ENCODE results near the gene ZMYND8.
A peak's percentile ranks its signal among the peaks of the same experiment; 100 is the strongest.
"Not testable (repeated sequence)": the region's sequence is repeated elsewhere in the genome, so short reads cannot be mapped to it uniquely, and the experiment has no call there.

Gene ZMYND8

DNA sequence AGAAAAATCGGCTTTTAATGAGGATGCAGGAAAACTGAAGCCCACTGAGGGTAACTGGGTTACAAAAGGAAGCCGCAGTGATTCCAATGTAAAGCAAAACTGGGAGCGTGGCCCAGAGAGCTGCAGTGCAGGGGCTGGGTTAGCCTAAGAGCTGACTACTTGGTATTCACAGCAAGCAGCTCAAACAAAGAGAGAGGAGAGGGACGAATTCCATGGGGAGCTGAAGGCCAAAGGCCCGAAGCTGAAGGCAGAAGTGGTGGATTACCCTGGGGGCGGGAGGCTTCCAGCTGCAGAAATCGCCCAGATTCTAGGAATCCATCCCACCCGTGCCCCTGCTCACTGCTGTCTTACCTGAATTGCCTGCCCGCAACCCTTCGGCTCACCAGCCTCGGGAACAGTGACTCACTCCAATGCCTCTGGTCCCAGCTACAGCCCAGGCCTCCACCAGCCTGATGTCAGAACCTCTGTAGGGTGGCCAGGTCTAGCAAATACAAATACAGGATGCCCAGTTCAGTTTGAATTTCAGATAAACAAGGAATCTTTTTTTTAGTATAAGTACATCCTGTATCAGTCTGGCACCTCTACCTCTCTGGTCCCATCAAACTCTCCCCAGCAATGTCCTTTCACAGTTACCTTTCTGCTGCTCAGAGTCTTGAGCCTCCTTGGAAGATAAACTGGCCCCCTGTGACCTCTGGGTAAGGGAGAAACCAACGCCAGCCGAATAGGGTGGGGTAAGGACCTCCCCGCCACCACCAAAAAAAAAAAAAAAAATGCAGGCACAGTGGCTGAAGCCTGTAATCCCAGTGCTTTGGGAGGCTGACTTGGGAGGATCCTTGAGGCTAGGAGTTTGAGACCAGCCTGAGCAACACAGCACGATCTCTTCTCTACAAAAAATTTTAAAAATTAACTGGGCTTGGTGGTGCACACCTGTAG is 14.6 kb upstream of the ZMYND8 start:
- DNase-seq, result peak in 2 of 51 donors; percentile 13 to 28

DNA sequence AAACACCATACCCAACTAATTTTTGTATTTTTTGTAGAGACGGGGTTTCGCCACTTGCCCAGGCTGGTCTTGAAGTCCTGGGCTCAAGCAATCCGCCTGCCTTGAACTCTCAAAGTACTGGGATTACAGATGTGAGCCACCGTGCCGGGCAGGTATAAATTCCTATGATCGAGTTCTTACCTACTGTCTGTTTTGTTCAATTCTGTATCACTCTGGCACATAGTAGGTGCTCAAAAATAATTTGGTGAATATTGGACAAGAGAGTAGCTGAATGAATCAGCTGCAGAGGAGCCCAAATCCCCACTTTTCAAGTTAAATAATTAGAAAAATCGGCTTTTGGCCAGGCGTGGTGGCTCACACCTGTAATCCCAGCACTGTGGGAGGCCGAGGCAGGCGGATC is 13.7 kb upstream of the ZMYND8 start:
- DNase-seq, result no peak

DNA sequence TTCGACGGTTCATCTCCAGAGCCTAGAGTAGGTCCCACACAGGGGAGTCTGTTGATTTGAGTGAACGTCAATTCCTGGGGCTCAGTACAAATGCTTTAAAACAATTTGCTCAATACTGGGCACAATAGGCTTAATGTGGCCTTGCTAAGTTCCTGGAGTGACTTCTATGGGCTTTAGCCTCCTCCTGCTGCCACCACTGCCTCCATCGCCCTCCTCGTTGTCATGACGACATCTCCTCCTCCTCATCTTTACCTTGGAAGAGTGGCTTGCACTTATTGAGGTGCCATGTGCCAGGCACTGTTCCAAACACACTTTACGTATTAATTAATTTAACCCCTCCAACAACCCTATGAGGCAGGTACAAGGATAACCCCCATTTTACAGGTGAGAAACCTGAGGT is 11.8 kb upstream of the ZMYND8 start:
- DNase-seq, result no peak

DNA sequence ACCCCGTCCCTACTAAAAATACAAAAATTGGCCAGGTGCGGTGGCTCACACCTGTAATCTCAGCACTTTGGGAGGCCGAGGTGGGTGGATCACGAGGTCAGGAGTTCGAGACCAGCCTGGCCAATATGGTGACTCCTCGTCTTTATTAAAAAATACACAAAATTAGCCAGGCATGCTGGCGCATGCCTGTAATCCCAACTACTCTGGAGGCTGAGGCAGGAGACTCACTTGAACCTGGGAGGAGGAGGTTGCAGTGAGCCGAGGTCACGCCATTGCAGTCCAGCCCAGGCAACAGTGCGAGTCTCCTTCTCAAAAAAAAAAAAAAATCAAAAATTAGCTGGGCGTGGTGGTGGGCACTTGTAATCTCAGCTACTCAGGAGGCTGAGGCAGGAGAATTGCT is 9.8 kb upstream of the ZMYND8 start:
- not testable (repeated sequence) for DNase-seq

DNA sequence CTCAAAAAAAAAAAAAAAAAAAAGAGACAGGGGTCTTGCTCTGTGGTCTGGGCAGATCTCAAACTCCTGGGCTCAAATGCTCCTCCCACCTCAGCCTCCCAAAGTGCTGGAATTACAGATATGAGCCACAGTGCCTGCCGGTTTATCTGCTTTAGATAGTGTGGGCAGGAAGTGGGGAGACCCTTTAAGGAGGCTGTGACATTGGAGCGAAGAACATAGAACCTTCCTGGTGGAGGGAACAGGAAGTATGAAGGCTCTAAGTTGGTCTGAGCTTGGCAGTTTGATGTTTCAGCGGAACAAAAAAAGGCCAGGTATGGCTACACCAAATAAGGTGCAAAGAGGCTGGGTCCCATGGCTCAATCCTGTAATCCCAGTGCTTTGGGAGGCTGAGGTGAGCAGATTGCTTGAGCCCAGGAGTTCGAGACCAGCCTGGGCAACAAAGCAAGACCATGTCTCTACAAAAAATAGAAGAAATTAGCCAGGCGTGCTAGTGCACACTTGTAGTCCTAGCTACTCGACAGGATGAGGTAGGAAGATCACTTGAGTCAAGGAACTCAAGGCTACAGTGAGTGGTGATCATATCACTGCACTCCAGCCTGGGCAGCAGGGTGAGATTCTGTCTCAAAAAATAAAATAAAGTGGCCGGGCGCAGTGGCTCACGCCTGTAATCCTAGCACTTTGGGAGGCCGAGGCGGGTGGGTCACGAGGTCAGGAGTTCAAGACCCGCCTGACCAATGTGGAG is 8.7 kb upstream of the ZMYND8 start:
- no peak for DNase-seq

DNA sequence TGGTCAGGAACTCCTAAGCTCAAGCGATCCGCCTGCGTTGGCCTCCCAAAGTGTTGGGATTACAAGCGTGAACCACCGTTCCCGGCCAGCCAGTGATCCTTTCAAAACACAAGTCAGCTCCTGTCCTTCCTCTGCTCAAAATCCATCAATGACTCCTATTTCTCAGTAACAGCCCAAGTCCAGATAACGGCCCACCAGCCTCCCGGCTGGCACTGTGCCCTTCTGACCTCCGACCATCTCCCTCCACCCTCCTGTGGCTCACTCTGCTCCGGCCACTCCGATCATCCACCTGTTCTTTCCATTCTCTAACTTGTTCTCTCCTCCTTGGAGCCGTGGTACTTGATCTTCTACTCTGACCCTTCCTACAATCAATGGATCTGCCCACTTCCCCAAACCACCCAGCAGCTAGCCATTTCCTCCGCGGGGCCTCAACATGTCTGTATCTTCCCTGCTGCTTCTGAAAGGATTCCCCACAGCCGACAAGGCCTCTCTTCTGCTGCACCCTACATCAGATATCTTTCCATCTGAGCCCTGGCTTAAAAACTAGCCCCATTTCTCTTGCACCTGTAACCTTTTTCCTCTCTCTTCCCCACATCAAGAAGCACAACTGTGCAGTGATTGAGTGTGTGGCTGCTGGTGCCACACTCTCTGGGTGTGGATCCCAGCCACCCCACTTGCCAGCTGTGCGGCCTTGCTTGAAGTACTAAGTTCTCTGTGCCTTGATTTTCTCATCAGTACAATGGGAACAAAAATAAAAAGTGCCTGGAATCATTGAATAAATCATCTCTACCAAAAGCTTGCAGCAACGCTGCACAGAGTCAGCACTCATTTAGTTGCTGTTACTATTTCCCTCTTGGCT is 6.1 kb upstream of the ZMYND8 start:
- DNase-seq, result peak in 1 of 51 donors; percentile 16

DNA sequence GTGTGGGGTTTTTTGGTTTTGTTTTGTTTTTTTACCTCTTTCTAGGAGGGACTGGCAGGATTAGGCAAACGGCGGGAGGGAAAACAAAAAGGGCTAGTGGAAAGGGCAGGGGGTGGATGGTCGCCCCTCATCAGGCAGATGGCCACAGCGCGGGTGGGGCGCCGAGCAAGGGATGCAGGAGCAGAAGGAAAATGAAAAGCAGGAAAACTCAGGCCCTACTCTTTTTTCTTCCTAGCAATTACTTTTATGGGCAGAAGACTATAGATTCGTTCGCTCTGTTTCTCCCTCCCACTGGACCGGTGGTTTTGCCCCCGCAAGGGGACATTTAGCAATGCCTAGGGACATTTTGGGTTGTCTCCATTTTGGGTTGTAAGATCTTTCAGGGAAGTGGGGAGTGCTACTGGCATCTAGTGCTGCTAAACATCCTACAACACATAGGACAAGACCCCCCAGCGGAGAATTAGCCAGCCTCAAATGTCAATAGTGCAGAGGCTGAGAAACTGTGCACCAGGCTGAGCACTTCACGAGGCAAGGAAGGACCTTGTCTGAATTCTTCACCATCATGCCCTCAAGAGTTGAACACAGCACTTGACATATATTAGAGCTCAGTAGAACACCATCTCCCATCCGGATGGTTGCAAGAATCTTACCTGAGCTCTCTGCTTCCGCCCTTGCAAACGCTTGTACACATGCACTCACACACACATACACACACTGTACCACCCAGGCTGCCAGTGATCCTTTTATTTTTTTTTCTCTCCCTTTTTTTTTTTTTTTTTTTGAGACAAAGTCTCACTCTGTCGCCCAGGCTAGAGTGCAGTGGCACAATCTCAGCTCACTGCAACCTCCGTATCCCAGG is 4.8 kb upstream of the ZMYND8 start:
- peak in 4 of 51 donors; percentile 32 to 42 (median 34) for DNase-seq

DNA sequence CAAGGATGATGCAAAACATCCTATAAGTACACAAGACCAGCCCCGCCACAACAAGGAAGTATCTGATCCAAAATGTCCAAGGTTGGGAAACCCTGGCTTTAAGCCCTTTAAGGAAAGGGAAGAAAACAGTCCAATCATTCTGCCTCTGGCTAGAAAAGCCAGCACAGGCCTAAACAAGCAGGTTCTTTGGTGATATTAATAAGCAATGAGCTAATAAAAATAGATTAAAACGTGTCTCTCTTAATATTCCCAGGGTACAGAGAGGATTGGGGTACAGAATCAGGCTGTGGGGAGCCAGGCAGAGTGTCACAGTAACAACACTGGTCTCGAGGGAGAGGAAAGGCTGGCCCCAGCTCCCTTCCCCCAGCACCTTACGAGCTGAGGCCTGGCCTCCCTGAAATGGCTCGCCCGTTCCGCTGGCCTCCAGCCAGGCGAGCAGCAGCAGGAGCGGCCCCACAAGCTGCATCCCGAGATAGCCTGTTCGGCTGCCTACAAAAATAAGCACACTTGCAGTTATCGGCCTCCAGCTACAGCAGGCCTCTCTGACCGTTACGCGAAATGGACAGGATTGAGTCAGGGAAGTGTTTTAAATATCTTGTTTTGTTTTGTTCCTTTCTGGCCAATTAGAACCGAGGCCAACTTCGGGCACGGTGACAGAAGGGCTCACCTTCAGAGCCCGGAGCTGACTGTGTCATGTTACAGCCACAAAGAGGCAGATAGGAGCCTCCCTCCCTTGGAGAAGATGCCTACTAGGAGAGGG is 4.0 kb upstream of the ZMYND8 start:
- peak in 39 of 51 donors; percentile 13 to 81 (median 50) for DNase-seq

DNA sequence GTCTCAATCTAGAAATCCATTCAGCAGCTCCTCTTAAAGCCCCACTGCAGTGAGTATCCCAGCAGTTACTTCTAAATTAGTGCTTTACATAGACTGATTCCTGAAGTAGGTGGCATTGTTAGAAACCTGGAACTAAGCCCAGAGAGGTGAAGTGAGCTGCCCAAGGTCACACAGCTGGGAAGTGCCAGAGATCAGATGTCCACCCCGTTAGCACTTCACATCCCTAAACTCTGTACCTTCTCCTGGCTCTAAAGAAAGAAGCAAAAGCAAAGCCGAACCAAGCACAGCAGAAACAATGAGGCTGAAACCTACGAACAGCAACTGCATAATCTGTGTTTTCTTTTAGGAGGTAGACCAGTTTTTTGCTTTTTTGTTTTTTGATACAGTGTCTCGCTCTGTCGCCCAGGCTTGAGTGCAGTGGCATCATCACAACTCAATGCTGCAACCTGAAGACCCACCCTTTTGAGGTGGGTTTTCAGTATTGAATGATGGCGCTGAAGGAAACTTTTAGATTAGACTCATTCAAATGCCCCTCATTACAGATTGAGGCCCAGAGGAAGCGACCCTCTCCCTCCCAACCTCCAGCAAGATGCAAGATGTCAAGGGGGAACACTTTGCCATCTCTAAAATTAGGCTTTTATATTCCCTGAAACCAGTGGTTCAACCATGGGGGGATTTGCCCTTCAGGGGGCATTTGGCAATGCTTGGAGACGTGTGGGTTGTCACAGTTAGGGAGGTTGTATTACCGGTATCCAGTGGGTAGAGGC is 3.2 kb upstream of the ZMYND8 start:
- peak in 2 of 51 donors; percentile 36 to 69 for DNase-seq

DNA sequence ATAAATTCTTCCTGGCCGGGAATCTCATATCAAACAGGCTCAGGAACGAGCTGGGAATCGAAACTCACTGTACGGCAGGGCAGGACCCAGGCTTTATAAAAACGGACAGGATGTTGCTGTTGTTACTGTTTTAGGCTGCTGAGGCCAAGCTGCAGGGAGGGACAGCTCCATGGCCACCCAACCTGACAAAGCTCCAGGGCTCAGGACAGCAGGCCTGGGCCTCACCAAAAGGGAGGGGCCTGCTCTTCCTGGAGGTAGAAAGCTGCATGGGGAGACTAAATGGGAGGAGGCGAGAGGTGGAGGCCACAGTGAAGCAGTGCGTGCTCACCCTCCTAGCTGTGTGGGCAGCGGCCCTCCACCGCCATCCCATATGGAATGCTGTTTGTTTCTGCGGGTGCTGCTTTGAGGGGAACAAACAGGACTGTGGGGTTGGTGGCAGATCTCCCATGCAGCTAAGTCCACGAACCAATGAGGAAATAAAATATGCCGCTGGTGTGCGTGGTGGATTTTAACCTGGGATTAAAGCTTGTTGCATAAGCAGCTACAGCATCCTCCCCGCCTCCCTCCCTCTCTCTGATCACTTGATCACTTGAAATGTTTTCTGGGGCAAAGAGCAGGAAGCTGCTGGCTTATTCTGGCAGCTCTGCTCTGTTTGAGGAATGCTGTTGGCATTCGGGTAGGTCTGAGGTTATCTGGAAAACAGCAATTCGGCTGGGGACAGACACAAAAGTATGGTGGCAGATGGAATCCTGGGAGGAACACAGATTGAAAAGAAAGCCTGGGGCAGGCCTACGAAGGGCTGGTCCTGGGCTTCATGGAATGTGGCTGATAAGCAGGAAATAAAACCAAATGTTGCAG is 2.4 kb upstream of the ZMYND8 start:
- DNase-seq, result peak in 49 of 51 donors; percentile 26 to 90 (median 64)

DNA sequence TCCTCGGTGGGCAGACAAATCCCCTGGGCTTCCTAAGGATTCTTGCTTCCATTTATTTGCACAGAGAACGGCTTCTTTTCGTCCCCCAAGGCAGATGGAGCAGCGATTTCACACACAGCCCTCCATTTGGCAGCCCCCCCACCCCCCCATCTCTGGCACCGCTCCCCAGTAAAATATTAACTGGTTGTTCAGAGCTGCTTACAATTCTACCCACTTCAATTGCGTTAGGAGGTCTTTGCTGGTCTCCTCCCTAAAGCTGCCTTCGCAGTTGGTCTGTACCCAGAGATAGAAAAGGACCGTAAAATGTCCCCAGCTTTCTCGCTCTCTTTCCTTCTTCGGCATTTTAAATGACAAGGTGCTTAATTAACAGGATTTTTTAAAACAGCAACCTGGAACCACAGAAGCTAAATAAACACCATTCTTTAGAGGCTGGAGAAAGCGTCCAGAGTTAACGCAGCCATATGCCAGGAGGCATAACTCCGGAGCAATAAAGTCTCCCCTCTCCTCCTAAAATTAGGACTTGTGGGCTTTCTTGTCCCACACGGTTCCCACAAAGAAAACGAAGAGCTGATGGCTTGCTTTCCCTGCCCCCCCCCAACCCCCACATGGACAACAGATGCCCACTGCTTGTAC is 1.7 kb upstream of the ZMYND8 start:
- DNase-seq, result peak in 1 of 51 donors; percentile 61

DNA sequence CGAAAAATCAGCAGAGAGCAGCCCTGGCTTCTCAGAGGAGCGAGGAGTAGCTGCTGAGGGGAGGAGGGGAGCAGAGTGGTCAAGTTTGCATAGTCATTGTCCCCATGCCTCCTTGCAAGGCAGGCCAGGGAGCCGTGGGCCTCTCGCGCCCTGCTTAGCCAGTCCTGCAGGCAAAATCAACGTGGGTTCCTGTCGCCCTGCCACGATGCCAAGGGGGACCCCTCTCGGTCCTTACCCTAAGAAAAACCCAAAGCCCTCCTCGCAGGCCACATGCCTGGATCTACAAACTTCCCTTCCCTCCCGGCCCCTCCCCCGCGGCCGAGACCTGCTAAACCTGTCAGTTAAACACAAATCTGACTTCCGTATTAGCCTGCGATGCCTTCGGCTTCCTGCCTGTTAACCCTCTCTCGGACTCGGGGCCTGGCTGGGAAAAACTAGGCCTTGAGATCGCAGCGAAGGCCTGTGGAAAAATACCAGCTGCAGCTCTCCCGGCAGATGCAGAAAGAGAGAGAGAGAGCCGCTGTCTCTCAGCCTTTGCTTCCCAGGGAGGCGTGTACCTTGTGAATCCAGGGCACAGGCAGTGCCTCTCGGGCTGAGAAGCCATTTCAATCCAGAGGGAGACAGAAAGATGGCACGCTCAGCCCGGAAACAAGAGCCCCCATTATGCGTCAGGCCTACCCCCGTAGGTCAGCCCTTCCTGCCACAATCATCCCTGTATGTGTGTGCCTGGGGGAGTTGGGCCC is 968 bp upstream of the ZMYND8 start:
- peak; percentile 43 to 91 (median 76) for DNase-seq

DNA sequence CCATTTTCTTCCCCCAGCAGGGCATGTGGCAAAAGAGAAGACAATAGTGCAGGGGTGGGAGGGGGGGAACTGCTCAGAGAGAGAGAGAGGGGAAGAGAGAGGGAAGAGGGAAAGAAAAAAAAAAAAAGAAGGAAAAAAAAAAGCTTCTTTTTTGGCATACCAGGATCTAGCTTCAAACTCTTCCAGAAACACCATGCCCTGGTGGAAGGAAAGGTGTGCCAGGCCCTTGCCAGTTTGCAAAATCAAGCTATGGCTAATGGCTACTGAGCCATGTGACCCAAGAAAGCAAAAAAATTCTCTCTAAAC is 326 bp downstream of the ZMYND8 start:
- no peak for DNase-seq

DNA sequence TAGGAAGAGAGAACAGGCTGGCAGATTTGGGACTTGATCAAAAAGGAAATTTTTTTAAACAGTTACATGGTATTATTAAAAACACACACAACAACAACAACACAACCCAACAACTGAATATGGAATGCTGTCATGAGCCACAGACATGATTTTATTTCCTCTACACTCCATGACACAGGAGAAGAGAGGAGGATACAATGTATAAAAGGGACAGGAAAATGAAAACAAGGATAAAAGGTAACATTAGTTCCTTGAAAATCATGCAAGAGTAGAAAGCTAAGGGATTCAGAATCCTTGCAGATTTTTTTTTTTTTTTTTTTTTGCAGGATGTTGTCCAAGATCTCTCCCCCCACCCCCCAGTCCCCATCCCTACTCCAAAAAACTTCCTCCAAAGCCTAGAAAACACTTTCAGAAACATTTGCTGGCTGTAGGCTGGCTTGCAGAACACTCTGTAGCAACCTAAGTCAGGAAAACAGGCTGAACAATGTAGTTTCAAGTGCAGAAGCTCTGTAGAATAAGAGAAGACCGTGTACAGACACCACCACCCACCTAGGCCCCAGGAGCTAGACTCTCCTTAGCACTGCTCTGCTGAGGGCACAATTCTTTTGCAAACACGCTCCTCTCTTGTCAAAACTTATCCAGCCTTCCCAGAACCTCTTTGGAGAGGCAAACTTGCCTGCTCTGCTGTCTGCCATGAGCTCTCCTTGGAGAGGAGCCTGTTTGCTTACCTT is 845 bp downstream of the ZMYND8 start:
- peak in 9 of 51 donors; percentile 14 to 80 (median 22) for DNase-seq

DNA sequence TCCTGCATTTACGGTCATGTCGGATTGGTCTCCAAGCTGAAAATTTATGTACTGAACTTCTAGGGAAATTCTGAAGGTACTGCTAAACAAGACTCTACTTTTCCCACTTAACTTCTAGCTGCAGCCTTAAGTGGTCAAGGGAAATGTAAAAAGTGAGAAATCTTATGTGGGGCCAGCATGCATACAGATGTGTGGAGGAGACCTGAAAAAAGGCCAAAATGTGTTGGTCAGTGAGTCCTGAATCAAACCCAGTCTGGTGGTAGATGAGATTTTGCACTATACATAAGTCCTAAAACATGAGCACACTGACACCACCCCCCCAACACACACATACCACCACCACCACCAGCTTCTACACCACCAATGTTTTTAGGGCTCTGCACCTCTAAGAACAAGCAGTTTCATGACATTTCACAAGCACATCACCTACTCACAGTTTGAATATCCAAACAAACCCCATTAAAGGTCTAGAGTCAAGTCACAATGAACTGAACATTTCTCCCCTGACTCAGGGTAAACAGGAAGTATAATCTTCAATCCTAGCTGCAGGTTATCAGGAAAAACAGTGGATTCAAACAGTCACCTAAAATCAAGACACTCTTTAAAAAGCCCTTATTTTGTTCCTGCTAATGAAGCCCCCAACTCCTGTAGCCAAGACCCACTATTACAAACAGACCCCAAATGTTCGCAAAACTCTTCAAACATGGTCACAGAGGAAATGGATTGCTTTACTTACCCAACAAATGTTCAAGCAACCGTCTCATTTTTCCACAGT is 1.6 kb downstream of the ZMYND8 start:
- peak in 3 of 51 donors; percentile 6 to 80 (median 11) for DNase-seq

DNA sequence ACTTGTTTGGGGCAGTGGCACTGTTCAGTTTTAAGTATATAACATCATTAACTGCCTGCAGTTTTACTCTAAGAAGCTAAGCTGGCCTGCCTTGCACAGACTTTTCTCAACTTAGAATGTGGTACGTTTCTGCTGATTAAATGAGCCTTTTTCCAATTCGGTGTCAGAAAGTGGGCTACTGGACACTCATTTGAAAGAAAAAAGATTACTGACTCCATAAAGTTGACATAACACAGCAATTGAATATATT is 2.1 kb downstream of the ZMYND8 start:
- no peak for DNase-seq

Data from hypothalamus (tissue), 51 donors.